ENCODE data around the gene OR10V1. TPM values are rescaled to one million over a fixed set of nuclear protein-coding genes. Genes with fewer than 3 reads are reported as not detected.
"Not testable (repeated sequence)": the region's sequence is repeated elsewhere in the genome, so short reads cannot be mapped to it uniquely, and the experiment has no call there.

OR10V1 gene
- total RNA-seq, 2 experiments from 2014 or later: not detected

- Mint-ChIP-seq H3K27me3 (peaks cover 36% of the 10 kb centered on the region), H3K9me3 (peaks cover 13% of the 10 kb centered on the region), H3K4me1 (ENCODE audit: low read depth) (no peaks in the 10 kb centered on the region), H3K27ac (no peak overlapping the region), H3K4me3 (no peak overlapping the region), H3K36me3 (ENCODE audit: low read depth) (no peaks in the 10 kb centered on the region)
- Histone ChIP-seq H3K36me3 (ENCODE audit: insufficient read depth, low read length) (no peaks in the 10 kb centered on the region), H3K4me3 (ENCODE audit: low read length) (no peak overlapping the region), H3K4me1 (ENCODE audit: insufficient read depth, low read length) (no peaks in the 10 kb centered on the region), H3K9me3 (ENCODE audit: control insufficient read depth in 1 of 2, insufficient read depth in 1 of 2, low read length in 2 of 2) (peaks cover 6 to 22% of the 10 kb centered on the region in 2 experiments), H3K27me3 (ENCODE audit: control insufficient read depth in 1 of 2, insufficient read depth in 2 of 2, low read length in 2 of 2) (peaks cover 0 to 4% of the 10 kb centered on the region in 2 experiments), H3K27ac (ENCODE audit: low read depth in 1 of 2, low read length in 2 of 2) (no peak overlapping the region)
- ChIA-PET CTCF (no interaction called here), POLR2A (no interaction called here)
- ATAC-seq (ENCODE audit: poor library complexity) (no peak), DNase-seq (no peak)
- intact Hi-C loops (cut with DNase I, micrococcal nuclease): loop anchor here in 1 of 2 experiments (10.0 kb wide), 1 partner anchor 122 kb away; the partner anchor contains the start of gene MRPL16
- no peak for TF ChIP-seq CTCF (IDR thresholded peaks at IDR 0.05)
These were observed 20.7 kb downstream of the OR10V1 start for GRCh38 chr11:59692915-59693314.

GRCh38 chr11:59691156-59691555 lies 22.5 kb downstream of the OR10V1 start:
- ATAC-seq (ENCODE audit: poor library complexity): no peak
- Mint-ChIP-seq H3K9me3 (peaks cover 13% of the 10 kb centered on the region), H3K36me3 (ENCODE audit: low read depth) (no peaks in the 10 kb centered on the region), H3K4me3 (no peak overlapping the region), H3K27me3 (peaks cover 34% of the 10 kb centered on the region), H3K27ac (no peak overlapping the region), H3K4me1 (ENCODE audit: low read depth) (no peaks in the 10 kb centered on the region)
- no peak overlapping the region for H3K27ac ChIP-seq (ENCODE audit: low read depth in 1 of 2, low read length in 2 of 2)
- POLR2A ChIA-PET: no interaction called here
- H3K4me3 ChIP-seq (ENCODE audit: low read length): no peak overlapping the region
- H3K4me1 ChIP-seq (ENCODE audit: insufficient read depth, low read length): no peaks in the 10 kb centered on the region
- intact Hi-C loops (cut with DNase I, micrococcal nuclease): loop anchor here in 1 of 2 experiments (10.0 kb wide), 1 partner anchor 124 kb away; the partner anchor contains the start of gene MRPL16
- DNase-seq: no peak
- H3K27me3 ChIP-seq (ENCODE audit: control insufficient read depth in 1 of 2, insufficient read depth in 2 of 2, low read length in 2 of 2): peaks cover 0 to 4% of the 10 kb centered on the region in 2 experiments
- CTCF ChIA-PET: interaction anchor here (0.8 kb wide), 1 partner anchor 14 kb away, joined by 3 read pairs; no protein-coding TSS in a partner anchor
- no peaks in the 10 kb centered on the region for H3K36me3 ChIP-seq (ENCODE audit: insufficient read depth, low read length)
- peaks cover 6 to 22% of the 10 kb centered on the region in 2 experiments for H3K9me3 ChIP-seq (ENCODE audit: control insufficient read depth in 1 of 2, insufficient read depth in 1 of 2, low read length in 2 of 2)
- no peak for TF ChIP-seq CTCF (IDR thresholded peaks at IDR 0.05)

DNA sequence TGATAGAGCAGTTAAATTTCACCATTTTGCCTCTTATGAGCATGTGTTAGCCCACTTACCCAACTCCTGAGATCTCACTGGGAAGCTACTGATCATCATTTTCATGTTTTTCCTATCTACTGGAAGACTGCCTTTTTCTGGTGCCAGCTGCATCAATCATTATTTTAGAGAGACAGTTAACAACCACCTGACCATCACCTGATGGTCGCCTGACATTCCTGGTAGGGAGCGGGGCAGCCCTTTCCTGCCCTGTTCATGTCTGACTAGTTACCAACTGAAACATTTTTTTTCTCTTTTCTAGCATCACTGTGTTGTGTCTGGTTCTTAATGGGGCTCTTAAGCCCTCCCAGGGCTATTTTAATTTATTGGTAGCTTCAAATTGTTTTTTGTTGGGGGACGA lies 24.6 kb downstream of the OR10V1 start:
- ChIA-PET POLR2A (no interaction called here), CTCF (no interaction called here)
- Mint-ChIP-seq H3K27me3 (peaks cover 37% of the 10 kb centered on the region), H3K4me1 (ENCODE audit: low read depth) (no peaks in the 10 kb centered on the region), H3K36me3 (ENCODE audit: low read depth) (no peaks in the 10 kb centered on the region), H3K4me3 (no peak overlapping the region), H3K9me3 (peaks cover 13% of the 10 kb centered on the region), H3K27ac (no peak overlapping the region)
- H3K27ac ChIP-seq (ENCODE audit: low read depth in 1 of 2, low read length in 2 of 2): no peak overlapping the region
- intact Hi-C loops (cut with DNase I, micrococcal nuclease): loop anchor here in 1 of 2 experiments (10.0 kb wide), 1 partner anchor 424 kb away; no protein-coding TSS in a partner anchor
- TF ChIP-seq CTCF (IDR thresholded peaks at IDR 0.05): no peak
- H3K4me1 ChIP-seq (ENCODE audit: insufficient read depth, low read length): no peaks in the 10 kb centered on the region
- peaks cover 6 to 22% of the 10 kb centered on the region in 2 experiments for H3K9me3 ChIP-seq (ENCODE audit: control insufficient read depth in 1 of 2, insufficient read depth in 1 of 2, low read length in 2 of 2)
- no peak overlapping the region for H3K4me3 ChIP-seq (ENCODE audit: low read length)
- ATAC-seq (ENCODE audit: poor library complexity): no peak
- H3K36me3 ChIP-seq (ENCODE audit: insufficient read depth, low read length): no peaks in the 10 kb centered on the region
- H3K27me3 ChIP-seq (ENCODE audit: control insufficient read depth in 1 of 2, insufficient read depth in 2 of 2, low read length in 2 of 2): peaks cover 4 to 8% of the 10 kb centered on the region in 2 experiments
- no peak for DNase-seq

DNA sequence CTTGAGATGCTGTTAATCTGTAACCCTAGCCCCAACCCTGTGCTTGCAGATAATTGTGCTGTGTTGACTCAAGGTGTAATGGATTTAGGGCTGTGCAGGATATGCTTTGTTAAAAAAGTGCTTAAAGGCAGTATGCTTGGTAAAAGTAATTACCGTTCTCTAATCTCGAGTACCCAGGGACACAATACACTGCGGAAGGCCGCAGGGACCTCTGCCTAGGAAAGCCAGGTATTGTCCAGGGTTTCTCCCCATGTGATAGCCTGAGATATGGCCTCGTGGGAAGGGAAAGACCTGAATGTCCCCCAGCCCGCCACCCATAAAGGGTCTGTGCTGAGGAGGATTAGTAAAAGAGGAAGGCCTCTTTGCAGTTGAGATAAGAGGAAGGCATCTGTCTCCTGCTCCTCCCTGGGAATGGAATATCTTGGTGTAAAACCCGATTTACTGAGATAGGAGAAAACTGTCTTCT lies 32.4 kb downstream of the OR10V1 start:
- H3K27me3 ChIP-seq (ENCODE audit: control insufficient read depth in 1 of 2, insufficient read depth in 2 of 2, low read length in 2 of 2); H3K9me3 ChIP-seq (ENCODE audit: control insufficient read depth in 1 of 2, insufficient read depth in 1 of 2, low read length in 2 of 2); POLR2A ChIA-PET; H3K36me3 Mint-ChIP-seq (ENCODE audit: low read depth); H3K4me3 Mint-ChIP-seq; H3K27ac ChIP-seq (ENCODE audit: low read depth in 1 of 2, low read length in 2 of 2); H3K27ac Mint-ChIP-seq; ATAC-seq (ENCODE audit: poor library complexity); CTCF ChIA-PET; DNase-seq; H3K4me1 ChIP-seq (ENCODE audit: insufficient read depth, low read length); H3K9me3 Mint-ChIP-seq; H3K4me3 ChIP-seq (ENCODE audit: low read length); H3K4me1 Mint-ChIP-seq (ENCODE audit: low read depth); H3K36me3 ChIP-seq (ENCODE audit: insufficient read depth, low read length): not testable (repeated sequence)
- H3K27me3 Mint-ChIP-seq: peaks cover 32% of the 10 kb centered on the region
- intact Hi-C loops (cut with DNase I, micrococcal nuclease): loop anchor here in 1 of 2 experiments (10.0 kb wide), 1 partner anchor 416 kb away; no protein-coding TSS in a partner anchor

All from CD4-positive, alpha-beta T cell (primary cell).